Right cardiac atrium (tissue), 5 donors: ENCODE results near the gene L1CAM. TPM values are rescaled to one million over a fixed set of nuclear protein-coding genes. Genes with fewer than 3 reads are reported as not detected.

ENCODE experiments used
- ATAC-seq, 2 donors: fragments of 200-7000 bp; cut with Tn5 transposase; one replicate each; pipeline versions ENCODE4 v1.8.0 to v1.9.1; 2020; ENCODE audit warnings: moderate library complexity in 2 of 2, mild to moderate bottlenecking in 1 of 2
- DNase-seq, 3 donors: peaks; one replicate each; pipeline ENCODE4 v3.0.0-alpha.2; 2020
- H3K27ac ChIP-seq: one replicate; pipeline ENCODE4 v1.5.1; 2013; ENCODE audit warnings: mild to moderate bottlenecking, low read length, control low read depth, moderate library complexity
- H3K27me3 ChIP-seq: one replicate; pipeline ENCODE4 v1.6.1; 2013; ENCODE audit not compliant: control insufficient read depth, insufficient read depth
- H3K4me1 ChIP-seq: one replicate; pipeline ENCODE4 v1.6.1; 2013; ENCODE audit warnings: low read length; ENCODE audit not compliant: control insufficient read depth, insufficient read depth
- H3K4me3 ChIP-seq: one replicate; pipeline ENCODE4 v1.5.1; 2013; ENCODE audit warnings: low read length, control low read depth
- H3K9me3 ChIP-seq: one replicate; pipeline ENCODE4 v1.6.1; 2013; ENCODE audit warnings: low read length; ENCODE audit not compliant: control insufficient read depth
- WGBS: extraction: QIAGEN DNeasy Blood & Tissue Kit; methylation state at CpG from one replicate; pipeline ENCODE4 v1.1.7; 2013; 5-methylcytosine and 5-hydroxymethylcytosine counted together
- intact Hi-C, 4 donors: fragments of 100-400 bp; cut with DNase I; formaldehyde crosslinking; loops; one replicate each; pipeline versions ENCODE4 v1.11.0 to v1.14.0; 2022 to 2023
- polyA plus RNA-seq: library from polyadenylated mRNA; stranded (reverse); fragments of 200-250 nt; gene quantifications from one replicate; pipeline ENCODE4 v1.2.3, GENCODE V29; 2013
- total RNA-seq, 4 donors: library from RNA; stranded (reverse); fragmentation: NEBNext Ultra II Directional; extraction: Animal tissue kit (Norgen Biotek cat#: 25700); gene quantifications; one replicate each; pipeline ENCODE4 v1.2.1, GENCODE V29; 2021
- donor health status: healthy with polysubstance abuse.
- donor health status: DM: no; HTN: yes; CAD: no.
- donor health status: DM: no; HTN: no; CAD: no.
- donor health status: DM: no; HTN: yes; CAD: no; lungs with severe emphysema.
- donor health status: DM: yes; HTN: yes; CAD: no.

The L1CAM gene
- total and polyA plus RNA-seq, 5 donors: 7.3 to 14.1 (median 9.2) TPM

GRCh38 chrX:153924149-153924861 is 38.3 kb upstream of the L1CAM start:
- Histone ChIP-seq H3K4me3 (no peak overlapping the region), H3K27me3 (no peaks in the 10 kb centered on the region), H3K9me3 (no peaks in the 10 kb centered on the region), H3K4me1 (peaks cover 7% of the 10 kb centered on the region), H3K27ac (peak overlapping the region; percentile 7)
- 13% methylated on average over 14 of the region's 14 CpGs for WGBS
- ATAC-seq (peak in 1 of 2 donors; percentile 25), DNase-seq (peak; percentile 60 to 72 (median 70))
- intact Hi-C loops: loop anchor here in 1 of 4 donors (10.0 kb wide), 1 partner anchor 130 kb away; the partner anchor contains the start of genes IDH3G and SSR4

- Histone ChIP-seq H3K9me3 (no peaks in the 10 kb centered on the region), H3K27me3 (no peaks in the 10 kb centered on the region), H3K4me3 (no peak overlapping the region), H3K27ac (peak overlapping the region; percentile 6), H3K4me1 (peaks cover 7% of the 10 kb centered on the region)
- 47% methylated on average over 25 of the region's 25 CpGs for WGBS
- ATAC-seq (peak; percentile 49 to 54), DNase-seq (peak; percentile 83 to 94 (median 94))
- intact Hi-C loops: loop anchor here in 1 of 4 donors (10.0 kb wide), 1 partner anchor 128 kb away; the partner anchor contains the start of genes IDH3G and SSR4
Observed at GRCh38 chrX:153922932-153923857, 37.2 kb upstream of the L1CAM start.

- no peak overlapping the region for H3K4me3 ChIP-seq
Observed at GRCh38 chrX:153921511-153922446, 35.8 kb upstream of the L1CAM start.

GRCh38 chrX:153921070-153921469 is 35.1 kb upstream of the L1CAM start:
- WGBS: 62% methylated on average over 16 of the region's 16 CpGs
- Histone ChIP-seq H3K9me3 (no peaks in the 10 kb centered on the region), H3K4me3 (no peak overlapping the region), H3K27ac (no peak overlapping the region), H3K4me1 (peaks cover 4% of the 10 kb centered on the region), H3K27me3 (no peaks in the 10 kb centered on the region)
- intact Hi-C loops: loop anchor here in 1 of 4 donors (10.0 kb wide), 1 partner anchor 126 kb away; the partner anchor contains the start of genes IDH3G and SSR4
- ATAC-seq (no peak), DNase-seq (peak in 1 of 3 donors; percentile 56)

More at GRCh38 chrX:153921511-153922446, 35.8 kb upstream of the L1CAM start:
- intact Hi-C loops: loop anchor here in 1 of 4 donors (10.0 kb wide), 1 partner anchor 127 kb away; the partner anchor contains the start of genes IDH3G and SSR4
- DNase-seq (peak in 2 of 3 donors; percentile 63 to 68), ATAC-seq (peak in 1 of 2 donors; percentile 8)
- Histone ChIP-seq H3K27me3 (no peaks in the 10 kb centered on the region), H3K9me3 (no peaks in the 10 kb centered on the region), H3K27ac (no peak overlapping the region), H3K4me1 (peaks cover 4% of the 10 kb centered on the region)
- 36% methylated on average over 40 of the region's 40 CpGs for WGBS

- Histone ChIP-seq H3K4me1 (peaks cover 4% of the 10 kb centered on the region), H3K27me3 (no peaks in the 10 kb centered on the region), H3K4me3 (no peak overlapping the region), H3K9me3 (no peaks in the 10 kb centered on the region), H3K27ac (no peak overlapping the region)
- DNase-seq (peak in 1 of 3 donors; percentile 41), ATAC-seq (no peak)
- WGBS: 95% methylated on average over 10 of the region's 14 CpGs
- intact Hi-C loops: loop anchor here in 1 of 4 donors (10.0 kb wide), 1 partner anchor 126 kb away; the partner anchor contains the start of genes IDH3G and SSR4
Observed at GRCh38 chrX:153920546-153920945, 34.6 kb upstream of the L1CAM start.

GRCh38 chrX:153919281-153919680 is 33.3 kb upstream of the L1CAM start:
- Histone ChIP-seq H3K4me1 (peaks cover 4% of the 10 kb centered on the region), H3K4me3 (no peak overlapping the region), H3K9me3 (no peaks in the 10 kb centered on the region), H3K27me3 (no peaks in the 10 kb centered on the region), H3K27ac (no peak overlapping the region)
- intact Hi-C loops: no loop called here
- peak in 1 of 3 donors; percentile 22 for DNase-seq
- WGBS: 93% methylated on average over 13 of the region's 13 CpGs
- no peak for ATAC-seq

- DNase-seq (no peak), ATAC-seq (no peak)
- no peak overlapping the region for H3K4me3 ChIP-seq
- 80% methylated on average over 6 of the region's 6 CpGs for WGBS
- H3K4me1 ChIP-seq: no peaks in the 10 kb centered on the region
- no peaks in the 10 kb centered on the region for H3K27me3 ChIP-seq
- no peaks in the 10 kb centered on the region for H3K9me3 ChIP-seq
- intact Hi-C loops: no loop called here
- no peak overlapping the region for H3K27ac ChIP-seq
Observed at GRCh38 chrX:153917869-153918268, 31.9 kb upstream of the L1CAM start.

- WGBS: 92% methylated on average over 17 of the region's 17 CpGs
- ATAC-seq: no peak
- intact Hi-C loops: no loop called here
Observed at GRCh38 chrX:153913701-153914100, 27.7 kb upstream of the L1CAM start.

GRCh38 chrX:153913211-153913610 is 27.2 kb upstream of the L1CAM start:
- no peaks in the 10 kb centered on the region for H3K9me3 ChIP-seq
- H3K4me1 ChIP-seq: no peaks in the 10 kb centered on the region
- no peak overlapping the region for H3K4me3 ChIP-seq
- H3K27ac ChIP-seq: no peak overlapping the region
- ATAC-seq: no peak
- H3K27me3 ChIP-seq: no peaks in the 10 kb centered on the region
- WGBS: 78% methylated on average over 17 of the region's 17 CpGs
- no peak for DNase-seq
- intact Hi-C loops: no loop called here

More at GRCh38 chrX:153913701-153914100, 27.7 kb upstream of the L1CAM start:
- no peak overlapping the region for H3K27ac ChIP-seq
- no peak overlapping the region for H3K4me3 ChIP-seq
- H3K4me1 ChIP-seq: no peaks in the 10 kb centered on the region
- no peaks in the 10 kb centered on the region for H3K9me3 ChIP-seq
- no peak for DNase-seq
- no peaks in the 10 kb centered on the region for H3K27me3 ChIP-seq

GRCh38 chrX:153911798-153912197 is 25.8 kb upstream of the L1CAM start:
- Histone ChIP-seq H3K4me1 (no peaks in the 10 kb centered on the region), H3K27me3 (no peaks in the 10 kb centered on the region), H3K9me3 (no peaks in the 10 kb centered on the region), H3K4me3 (no peak overlapping the region), H3K27ac (no peak overlapping the region)
- DNase-seq: no peak
- intact Hi-C loops: no loop called here
- 92% methylated on average over 6 of the region's 6 CpGs for WGBS
- no peak for ATAC-seq
